HL-60/S4 (cell line): ENCODE results near the gene TOLLIP.
"Not testable (repeated sequence)": the region's sequence is repeated elsewhere in the genome, so short reads cannot be mapped to it uniquely, and the experiment has no call there.

Experiments
- in situ Hi-C: fragments of 300-500 bp; cut with MboI; formaldehyde crosslinking; loops from 2 replicates; pipeline ENCODE4 v1.14.3; 2022; ENCODE audit warnings: low sequenced_read_pairs

Gene TOLLIP

DNA sequence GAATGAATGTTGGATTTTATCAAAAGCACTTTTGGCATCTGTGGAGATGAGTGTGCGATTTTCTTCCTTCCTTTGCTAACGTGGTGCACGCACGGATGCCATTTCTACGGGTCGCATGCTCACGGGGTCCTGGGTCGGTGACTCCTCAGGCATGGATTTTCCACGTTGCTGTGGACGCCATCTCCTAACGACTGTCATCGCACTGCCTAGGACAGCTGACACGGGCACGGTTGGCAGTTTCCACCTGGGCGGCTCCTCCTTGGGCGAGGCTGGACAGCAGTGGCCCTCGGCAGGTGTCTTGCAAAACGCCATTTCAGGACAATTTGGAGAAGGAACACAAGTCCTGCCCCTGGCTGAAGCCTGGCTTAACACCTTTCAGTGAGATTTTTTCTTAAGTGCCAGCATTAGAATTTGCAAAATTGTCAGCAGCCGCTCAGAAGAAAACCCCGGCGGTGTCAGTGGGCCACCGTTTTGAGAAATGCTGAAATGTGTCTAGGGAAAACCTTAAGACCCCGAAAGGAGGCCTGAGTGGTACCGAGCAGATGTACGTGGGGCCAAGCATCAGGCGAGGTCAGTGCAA, 34.7 kb upstream of the TOLLIP start:
- in situ Hi-C loops = no loop called here

DNA sequence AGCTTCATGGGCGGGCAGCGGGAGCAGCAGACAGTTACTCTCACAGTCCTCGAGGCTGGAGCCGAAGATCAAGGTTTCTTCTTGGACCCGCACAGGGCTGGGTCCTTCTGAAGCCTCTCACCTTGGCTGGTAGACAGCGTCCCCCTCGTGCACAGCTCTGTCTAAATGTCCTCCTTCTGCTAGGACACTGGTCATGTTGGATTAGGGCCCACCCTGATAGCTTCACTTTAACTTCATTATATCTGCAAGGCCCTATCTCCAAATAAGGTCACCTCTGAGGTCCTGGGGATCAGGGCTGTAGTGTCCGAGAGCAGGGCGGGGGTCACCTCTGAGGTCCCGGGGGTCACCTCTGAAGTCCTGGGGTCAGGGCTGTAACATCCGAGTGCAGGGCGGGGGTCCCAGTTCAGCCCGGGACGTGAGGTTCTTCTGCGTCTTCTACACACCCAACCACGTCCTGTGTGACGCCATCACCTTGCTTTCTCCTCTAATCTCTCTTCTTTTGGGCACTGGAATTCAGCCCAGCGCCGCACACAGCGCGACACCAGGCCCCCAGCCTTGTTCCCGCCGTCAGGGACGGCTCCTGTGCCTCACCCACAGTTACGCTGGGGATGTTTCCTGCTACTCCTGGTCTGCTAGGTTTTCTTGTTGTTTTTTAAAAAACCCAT, 34.1 kb upstream of the TOLLIP start:
- in situ Hi-C loops = no loop called here

DNA sequence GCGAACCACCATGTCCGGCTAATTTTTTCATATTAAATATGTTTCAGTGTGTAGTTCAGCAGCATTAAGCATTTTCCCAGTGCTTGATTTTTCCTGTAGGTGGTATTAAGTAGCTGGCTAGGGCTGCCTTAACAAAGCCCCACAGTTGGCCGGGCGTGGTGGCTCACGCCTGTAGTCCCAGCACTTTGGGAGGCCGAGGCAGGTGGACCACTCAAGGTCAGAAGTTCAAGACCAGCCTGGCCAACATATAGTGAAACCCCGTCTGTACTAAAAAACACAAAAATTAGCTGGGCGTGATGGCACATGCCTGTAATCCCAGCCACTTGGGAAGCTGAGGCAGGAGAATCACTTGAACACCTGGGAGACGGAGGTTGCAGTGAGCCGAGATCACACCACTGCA, 33.5 kb upstream of the TOLLIP start:
- in situ Hi-C loops = no loop called here

DNA sequence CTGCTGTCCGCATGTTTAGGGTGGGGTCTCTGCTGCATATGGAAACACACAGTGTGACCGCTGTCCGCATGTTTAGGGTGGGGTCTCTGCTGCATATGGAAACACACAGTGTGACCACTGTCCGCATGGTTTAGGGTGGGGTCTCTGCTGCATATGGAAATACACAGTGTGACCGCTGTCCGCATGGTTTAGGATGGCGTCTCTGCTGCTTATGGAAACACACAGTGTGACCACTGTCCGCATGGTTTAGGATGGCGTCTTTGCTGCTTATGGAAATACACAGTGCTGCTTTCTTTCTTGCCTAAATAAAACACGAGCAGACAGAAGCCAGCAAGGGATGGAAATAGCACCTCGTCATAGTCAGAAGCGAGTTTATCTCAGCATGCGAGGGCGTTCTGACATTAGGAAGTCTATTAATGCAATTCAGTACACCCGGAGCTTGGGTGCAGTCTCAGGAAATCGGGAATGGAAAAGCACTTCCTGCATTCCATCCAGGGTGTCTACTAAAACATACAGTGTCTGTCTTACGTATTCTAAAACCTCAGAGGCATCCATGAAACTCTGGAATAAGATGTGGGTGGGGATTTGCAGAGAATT, 32.6 kb upstream of the TOLLIP start:
- in situ Hi-C loops = no loop called here

DNA sequence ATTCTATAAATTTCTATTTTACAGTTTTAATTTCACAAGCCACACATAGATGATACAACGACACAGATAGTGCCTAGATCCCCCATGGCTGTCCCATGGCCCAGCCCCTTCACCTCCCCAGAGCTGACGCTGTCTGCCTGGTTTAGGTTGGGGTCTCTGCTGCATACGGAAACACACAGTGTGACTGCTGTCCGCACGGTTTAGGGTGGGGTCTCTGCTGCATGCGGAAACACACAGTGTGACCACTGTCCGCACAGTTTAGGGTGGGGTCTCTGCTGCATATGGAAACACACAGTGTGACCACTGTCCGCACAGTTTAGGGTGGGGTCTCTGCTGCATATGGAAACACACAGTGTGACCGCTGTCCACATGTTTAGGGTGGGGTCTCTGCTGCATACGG, 31.8 kb upstream of the TOLLIP start:
- in situ Hi-C loops = not testable (repeated sequence)

DNA sequence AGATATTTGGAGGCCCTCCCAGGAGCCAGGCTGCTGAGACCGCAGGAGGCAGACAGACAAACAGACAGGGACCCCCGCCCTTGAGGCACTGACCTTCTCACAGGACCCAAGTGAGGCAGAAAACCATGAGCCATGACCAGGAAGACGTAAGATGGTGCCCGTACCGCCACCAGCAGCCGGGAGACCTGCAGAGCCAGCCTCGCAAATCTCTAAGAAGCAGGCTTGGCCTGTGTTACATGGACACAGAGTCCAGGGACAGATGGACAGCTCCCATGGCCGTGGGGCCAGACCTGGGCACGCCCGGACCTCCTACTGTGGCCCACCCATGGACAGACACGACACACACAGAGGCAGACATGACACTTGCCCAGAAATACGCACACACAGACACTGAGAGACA, 30.7 kb upstream of the TOLLIP start:
- in situ Hi-C loops = no loop called here

DNA sequence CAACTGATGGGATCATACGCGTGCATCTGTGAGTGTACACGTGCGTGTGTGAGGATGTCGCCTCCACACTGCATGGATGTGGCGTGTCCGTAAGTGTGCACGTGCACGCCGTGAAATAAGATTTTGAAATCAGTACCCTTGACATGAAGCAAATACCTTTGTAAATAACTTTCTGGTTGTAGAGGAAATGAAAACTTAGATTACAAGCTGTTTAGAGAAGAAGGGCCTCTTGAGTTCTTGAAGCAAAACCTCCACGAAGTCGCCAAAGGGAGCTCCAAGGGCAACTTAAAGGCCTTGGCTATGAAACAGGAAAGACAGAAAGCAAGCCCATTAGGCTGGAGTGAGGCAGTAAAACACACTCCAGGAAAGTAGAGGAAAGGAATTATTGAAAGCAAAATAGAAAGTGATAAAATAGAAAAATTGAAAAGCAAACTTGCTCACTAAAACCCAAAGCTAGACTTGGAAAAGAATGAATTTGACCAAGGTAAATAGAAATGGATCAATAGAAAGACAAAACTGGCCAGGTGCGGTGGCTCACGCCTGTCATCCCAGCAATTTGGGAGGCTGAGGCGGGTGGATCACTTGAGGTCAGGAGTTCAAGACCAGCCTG, 29.7 kb upstream of the TOLLIP start:
- in situ Hi-C loops = no loop called here

DNA sequence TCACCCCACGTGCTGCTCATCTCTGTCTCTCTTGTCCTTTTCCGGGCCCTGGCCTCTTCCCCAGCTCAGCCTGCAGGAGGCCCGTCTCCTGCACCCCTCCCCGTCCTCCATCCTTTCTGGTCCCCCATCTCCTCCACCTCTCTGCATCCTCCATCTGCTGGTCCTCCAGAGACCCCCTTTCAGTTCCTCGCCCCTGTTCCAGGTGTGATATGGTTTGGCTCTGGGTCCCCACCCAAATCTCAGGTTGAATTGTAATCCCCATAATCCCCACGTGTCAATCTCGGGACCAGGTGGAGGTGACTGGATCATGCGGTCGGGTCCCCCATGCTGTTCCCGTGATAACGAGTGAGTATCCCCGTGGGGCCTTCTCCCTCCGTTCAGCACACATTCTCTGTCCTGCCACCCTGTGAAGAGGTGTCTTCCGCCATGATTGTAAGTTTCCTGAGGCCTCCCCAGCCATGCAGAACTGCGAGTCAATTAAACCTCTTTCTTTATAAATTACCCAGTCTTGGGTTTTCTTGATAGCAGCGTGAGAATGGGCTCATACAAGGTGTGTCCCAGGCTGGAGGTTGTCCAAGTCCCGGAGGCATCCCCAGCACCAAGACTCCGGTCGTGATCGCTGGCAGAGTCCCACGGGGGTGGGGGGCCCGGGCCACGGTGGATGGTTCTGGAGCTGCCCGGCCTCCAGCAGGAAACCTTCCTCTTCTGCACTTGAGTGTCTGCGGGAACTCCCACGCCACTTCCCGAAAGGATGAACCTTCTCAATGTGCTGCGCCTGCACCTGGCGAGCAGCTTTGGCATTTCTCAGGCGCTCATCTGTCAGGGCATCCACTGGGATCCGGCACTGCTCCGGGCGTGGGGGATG, 29.0 kb upstream of the TOLLIP start:
- in situ Hi-C loops = no loop called here

DNA sequence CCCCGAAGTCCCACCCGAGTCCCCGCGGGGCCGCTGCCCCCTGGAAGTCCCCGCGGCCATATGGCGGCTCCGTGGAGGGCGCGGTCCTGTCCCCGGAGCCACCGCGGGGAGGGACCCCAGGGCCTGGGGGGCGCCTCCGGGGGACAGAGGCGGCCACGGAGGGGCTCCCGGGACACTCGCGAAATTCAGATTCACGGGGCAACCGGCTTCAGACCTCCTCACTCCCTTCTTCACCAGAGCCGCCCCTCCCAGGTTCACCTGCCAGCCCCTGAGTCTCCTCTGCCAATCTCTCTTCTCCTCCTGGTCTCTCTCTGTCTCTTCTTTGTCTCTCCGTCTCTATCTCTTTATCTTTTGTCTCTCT, 28.2 kb upstream of the TOLLIP start:
- in situ Hi-C loops = no loop called here

DNA sequence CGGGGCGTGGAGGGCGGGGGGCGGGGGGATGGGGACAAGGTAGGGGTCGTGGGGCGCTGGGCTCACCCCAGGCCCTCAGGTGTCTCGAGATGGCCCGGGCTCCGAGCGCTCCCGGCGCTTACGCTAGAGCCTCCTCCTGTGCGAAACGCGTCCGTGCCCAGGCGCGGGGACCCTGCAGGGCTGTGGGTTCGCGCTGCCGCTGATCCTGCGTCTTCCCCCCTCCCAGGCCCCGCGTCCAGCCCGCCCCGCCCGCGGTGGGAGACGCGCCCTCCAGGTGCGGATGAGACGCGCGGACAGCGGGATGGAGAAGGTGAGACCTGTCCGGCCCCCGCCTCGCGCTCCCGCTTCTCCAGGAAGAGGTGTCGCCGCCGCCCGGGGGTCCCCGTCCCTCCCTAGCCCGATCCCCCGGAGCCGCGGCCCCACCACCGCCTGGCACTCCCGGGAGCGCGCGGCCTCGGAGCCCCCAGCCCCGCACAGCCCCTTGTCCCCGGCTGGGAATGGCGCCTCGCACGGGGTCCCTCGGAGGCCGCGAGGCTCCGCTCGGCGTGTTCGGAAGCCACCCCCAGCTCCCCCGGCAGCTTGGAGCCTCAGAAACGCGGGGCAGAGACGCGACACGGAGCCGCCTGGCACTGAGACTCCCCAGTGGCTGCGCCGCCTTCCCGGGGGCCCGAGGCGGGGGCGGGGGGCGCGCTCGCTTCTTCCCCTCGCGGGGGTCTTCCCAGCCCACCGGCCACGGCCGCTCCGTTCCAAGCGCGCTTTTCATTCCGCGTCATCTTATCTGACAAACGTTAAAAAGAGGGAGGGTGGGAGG, 27.6 kb upstream of the TOLLIP start:
- in situ Hi-C loops = no loop called here

DNA sequence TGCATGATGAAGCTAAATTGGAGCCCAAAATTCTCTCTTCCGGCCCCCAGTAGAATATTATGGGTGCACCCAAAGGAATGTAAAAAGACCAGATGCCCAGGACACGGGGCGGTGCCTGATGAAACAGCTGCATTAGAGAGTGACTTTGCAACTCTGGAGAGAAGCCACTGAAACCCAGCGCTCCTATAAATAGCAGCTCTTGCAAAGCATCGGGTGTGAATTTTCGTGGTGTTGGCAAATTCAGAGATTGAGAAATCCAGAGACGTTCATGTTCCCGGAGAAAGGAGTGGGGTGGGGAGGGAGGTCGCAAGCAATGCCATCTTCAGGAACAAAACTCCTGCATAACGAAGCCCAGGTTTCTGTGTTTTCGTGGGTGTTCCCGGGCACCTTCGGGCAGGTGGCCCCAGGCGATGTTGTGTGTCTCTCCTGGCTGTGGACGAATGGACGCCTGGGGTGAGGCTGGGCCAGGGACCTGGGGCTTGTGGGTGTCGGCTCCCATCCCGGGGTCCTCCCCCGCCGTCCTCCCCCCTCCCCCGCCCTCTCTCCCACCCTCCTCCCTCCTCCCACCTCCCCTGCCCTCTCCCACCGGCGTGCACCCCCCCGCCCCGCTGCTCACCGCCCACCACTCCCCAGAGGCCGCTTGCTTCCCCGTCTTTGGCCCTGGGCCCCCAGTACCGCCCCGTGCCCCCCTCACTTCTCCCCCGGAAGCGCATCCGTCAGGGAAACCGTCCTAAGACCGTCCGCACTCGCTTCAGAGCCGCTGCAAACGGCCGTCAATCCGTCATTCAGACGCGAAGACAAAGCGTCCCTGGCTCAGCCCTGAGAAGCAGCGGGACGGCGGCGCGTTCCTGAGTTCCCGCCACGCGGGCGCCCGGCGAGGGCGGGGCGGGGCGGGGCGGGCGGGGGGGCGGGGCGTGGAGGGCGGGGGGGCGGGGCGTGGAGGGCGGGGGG, 26.7 kb upstream of the TOLLIP start:
- in situ Hi-C loops = no loop called here

DNA sequence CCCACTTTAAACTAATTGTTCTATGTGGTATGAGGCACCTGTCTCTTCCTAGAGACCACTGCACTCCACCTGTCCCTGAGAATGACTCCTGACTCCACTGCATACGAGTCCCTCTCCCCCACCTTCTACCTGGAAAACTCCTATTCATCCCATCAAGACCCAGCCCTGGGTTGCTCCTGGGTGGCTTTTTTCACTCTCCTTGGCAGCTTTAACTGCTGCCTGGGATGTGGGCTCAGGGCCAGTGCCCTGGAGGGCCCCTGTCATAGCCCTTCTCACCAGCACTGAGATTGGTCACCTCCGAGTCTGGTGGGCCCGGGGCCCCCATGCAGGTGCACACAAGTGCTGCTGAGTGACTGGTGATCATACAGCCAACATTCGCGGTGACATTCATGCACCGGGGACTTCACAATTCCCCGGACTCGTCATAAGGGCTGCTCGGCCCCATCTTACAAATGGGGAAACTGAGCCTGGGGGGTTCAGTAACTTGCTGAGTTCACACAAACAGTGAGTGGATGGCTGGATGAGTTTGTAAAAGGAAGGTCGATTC, 25.9 kb upstream of the TOLLIP start:
- in situ Hi-C loops = no loop called here

DNA sequence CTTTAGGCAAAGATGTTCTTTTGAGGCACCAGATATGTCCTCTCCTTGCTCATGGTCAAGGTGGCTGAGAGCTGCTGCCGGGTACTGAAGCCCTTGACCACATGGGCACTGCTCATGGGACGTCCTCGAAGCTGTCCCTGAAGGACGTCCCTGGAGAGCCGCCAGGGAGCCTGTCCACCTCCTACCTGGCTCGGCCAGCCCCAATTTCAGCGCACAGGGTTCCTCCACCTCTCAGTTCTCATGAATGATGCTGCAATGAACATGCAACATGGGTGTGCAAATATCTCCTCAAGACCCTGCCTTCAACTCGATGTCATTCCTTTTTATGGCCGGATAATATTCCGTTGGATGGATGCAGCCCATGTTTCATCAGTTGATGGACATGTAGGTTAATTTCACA, 24.4 kb upstream of the TOLLIP start:
- in situ Hi-C loops = no loop called here

DNA sequence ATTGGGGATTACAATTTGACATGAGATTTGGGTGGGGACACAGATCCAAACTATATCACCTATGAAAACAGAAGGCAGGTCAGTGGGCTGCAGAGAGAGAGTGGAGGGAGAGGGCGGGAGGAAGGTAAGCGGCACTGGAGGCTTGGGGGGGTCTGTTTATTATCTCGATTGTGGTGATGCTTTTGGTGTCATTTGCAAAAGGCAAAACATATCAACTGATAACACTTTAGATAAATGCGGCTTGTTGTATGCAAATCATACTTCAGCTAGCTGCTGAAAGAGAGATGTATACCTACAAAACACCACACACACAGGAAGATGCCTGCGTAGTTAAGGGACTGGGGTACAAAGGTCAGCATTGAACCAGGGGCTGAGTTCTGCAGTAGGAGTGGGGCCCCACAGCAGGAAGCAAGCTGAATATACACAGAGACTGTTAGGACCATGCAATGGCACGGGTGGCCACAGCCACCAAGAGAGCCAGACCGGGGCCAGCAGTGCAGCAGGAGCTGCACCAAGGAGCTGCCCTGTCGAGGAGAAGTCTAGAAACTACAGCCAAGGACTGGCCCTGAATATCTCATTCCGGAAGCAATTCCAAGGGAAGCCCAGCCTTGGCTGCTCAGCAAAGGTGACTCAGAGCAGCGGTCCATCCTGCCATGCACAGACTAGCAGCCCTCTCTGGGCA, 23.8 kb upstream of the TOLLIP start:
- in situ Hi-C loops = no loop called here

DNA sequence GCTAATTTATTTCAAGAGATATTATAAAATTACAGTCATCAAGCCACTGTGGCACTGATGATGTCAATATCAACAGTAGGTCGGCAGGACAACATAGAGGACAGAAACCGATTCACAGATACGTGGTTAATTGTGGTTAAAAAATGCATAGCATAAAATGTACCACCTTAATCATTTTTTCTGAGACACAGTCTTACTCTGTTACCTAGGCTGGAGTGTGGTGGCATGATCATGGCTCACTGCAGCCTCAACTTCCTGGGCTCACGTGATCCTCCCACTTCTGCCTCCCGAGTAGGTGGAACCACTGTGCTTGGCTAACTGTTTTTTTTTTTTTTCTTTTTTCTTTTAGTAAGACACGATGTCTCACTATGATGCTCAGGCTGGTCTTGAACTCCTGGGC, 21.0 kb upstream of the TOLLIP start:
- in situ Hi-C loops = no loop called here

DNA sequence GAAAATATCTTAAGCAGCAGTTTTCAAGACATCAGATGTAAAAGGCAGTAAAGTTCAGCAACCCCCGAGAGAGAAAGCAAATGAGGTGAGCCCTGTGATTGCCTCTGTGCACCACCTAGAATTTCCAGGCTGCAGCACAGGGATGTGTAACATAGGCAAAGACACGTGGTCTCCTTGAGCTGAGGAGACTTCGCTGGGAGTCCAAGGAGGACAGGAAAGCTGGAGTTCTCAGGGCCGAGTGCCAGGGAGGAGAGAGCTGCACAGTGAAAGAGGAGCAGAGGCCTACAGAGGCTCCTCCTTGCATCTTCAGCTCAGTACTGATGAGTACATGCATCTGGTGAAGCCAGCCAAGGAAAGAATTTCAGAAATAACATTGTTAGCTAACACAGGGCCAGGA, 17.6 kb upstream of the TOLLIP start:
- in situ Hi-C loops = no loop called here

DNA sequence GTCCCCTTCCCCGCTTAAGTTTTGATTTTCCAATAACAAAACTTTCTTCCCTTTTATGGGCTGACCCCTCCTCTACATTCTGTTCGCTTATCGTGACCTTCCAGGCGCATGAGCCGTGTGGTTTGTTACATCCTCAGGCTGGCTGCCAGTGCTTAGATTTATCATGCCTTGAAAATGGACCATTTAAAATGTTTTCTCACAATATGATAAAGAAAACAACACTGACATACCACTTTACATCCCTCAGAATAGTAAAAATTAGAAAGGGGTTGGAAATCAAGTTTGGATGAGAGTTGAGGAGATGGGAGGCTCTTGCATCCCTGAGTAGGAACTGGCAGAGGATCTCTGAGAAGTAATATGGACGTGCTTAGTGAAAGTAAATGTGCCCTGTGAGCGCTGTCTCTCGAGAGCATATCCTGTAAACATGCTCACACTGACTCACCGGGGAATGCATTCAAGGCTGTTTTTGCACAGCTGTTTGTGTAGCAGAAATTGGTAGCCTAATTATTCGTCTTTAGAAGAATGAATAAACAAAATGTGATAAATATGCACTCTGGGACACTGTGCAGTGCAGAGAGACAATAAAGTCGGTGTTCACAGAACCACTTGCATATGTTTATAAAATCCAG, 17.1 kb upstream of the TOLLIP start:
- in situ Hi-C loops = no loop called here

DNA sequence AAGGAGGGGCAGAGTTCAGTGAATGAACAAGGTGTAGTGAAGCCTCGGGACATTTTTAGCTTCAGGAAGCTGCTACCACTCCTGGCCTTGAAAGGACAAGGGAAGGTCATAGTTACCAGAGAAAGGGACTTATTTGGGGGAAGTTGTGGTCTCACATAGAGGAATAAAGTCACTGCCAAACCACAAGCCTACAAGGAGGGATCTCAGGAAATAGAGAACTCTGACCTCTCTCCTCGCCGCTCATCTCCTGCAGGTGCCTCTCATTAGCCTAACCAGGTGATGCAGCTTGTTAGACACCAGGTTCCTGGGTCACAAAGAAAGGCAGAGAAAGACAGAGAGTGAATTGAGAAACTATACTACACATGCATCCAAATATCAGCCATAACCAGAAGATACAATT, 14.3 kb upstream of the TOLLIP start:
- in situ Hi-C loops = no loop called here
